8988T (cell line): ENCODE data around the gene TIE1.
"Not testable (repeated sequence)": the region's sequence is repeated elsewhere in the genome, so short reads cannot be mapped to it uniquely, and the experiment has no call there.

Experiments used
- DNase-seq: peaks from one replicate; pipeline ENCODE4 v3.0.0; 2011

TIE1 gene

DNA sequence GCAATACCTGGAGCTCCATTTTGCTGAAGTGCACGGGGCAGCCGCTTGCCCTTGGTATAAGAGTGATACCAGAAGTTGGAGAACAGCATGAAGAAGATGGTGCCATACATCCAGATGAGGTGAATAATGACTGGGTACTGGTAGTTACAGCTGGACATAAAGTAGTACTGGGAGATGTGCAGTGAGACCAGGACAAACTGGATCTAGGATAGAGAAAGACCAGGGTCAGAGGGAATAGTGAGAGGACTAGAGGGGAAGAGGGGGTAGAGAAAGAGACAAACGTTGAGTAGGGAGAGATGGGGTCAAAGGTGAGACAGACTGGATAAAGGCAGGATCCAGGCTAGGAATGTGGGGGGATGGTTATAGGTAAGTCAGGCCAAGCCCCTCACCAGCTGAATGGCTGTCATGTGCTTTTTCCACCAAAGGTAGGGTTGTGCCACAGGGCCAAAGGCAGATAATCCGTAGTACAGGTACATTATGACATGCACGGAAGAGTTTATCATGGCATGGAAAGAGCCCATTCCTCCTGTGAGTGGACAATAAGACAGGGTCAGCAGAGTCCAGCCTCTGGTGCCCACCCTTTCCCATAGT is 63.2 kb downstream of the TIE1 start:
- no peak for DNase-seq

DNA sequence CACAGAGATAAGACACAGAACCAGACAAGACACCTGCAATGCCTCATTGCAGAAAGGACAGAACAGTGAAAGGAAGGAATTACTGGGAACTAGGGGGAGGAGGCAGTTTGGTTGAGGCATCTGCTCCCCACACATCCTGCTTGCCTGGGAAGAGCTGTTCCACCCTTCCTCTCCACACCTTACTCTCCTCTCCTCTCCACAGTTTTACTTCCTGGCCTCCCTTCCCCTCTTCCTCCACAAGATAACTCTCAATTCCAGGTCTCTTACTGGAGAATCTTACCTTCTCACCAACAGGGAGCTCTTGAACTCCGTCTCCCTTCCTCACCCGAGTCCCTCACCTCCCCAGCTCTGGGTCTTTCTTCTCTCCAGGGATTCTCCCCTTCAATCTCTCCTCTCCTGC is 64.9 kb downstream of the TIE1 start:
- no peak for DNase-seq

GRCh38 chr1:43366179-43366578 is 65.4 kb downstream of the TIE1 start:
- DNase-seq: no peak

DNA sequence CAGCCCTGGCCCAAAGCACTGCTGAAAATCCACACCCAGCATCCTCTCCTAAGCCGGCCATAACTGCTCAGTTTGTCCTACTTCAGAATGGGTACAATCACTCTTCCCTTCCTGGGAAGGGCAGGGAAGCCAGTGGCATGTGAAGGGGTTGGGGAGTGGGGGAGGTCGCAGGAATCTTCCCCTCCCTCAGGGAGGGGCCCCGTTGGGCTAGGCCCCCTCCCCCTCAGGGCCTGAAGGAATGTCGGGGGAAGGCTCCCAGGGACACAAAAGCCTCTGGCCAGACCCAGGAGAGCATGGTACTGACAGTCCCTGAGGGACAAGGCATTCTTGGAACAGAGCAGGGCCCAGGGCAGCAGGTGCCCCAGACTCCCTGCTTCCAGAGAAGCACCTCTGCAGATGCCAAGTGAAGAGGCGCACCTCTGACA is 65.8 kb downstream of the TIE1 start:
- DNase-seq: no peak

- peak; percentile 49 for DNase-seq
Measured at GRCh38 chr1:43367026-43367903, 66.5 kb downstream of the TIE1 start.

DNA sequence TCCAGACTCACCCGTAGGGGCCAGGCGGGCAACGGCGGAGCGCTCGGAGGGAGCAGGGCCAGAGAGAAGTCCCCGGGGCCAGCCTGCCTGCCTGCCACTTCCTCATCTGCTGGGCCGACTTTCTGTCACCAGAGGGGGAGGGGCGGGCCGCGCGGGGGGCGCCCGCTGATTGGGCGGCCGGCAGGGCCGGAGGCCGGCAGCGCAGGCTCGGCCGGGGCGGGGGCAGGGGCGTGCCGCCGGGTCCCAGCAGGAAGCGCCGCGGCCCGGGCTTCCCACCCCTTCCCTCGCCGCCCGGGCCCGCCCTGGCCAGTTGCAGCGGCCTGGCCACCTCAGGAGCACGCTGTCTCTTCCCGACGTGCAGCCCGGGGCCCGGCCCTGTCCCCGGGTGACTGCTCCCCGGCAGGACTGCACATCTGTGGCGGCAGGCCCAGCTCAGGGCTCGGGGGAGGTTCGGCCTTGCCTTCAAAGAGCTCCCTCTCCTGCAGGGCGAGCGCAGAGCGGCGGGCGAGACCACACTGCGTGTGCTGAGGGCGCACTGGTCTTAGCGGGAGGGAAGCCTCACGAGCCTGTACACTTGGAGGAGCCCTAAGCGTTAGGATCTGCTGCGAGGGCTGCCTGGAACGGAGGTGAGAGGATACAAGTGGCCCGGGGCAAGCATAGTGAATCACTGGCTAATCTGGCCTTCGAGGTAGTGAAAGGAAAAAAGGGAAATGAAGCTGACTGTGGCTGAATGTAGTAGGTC is 67.3 kb downstream of the TIE1 start, which contains the start of gene ELOVL1:
Gene ELOVL1 (minus strand): TSS at position 108 of the 742 bp plus-strand sequence. CDS start 2,402 bp downstream, outside the sequence.
- DNase-seq: peak; percentile 81

DNA sequence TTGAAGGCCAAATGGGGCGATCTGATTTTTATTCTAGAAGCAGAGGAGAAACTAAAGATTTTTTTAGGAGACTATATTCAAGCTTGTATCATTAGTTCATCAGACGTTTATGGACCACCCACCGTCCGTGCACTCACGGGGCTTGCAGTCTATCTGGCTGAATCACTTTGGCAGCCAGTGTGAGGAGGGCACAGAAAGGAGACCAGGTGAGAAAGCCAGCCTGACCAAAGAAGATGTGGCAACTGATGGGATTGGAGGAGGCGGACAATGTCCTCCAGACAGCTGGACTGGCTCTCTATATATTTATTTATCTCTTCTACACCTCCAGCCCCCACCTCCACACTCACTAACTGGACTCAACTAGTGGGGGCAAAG is 67.9 kb downstream of the TIE1 start:
- DNase-seq: no peak

DNA sequence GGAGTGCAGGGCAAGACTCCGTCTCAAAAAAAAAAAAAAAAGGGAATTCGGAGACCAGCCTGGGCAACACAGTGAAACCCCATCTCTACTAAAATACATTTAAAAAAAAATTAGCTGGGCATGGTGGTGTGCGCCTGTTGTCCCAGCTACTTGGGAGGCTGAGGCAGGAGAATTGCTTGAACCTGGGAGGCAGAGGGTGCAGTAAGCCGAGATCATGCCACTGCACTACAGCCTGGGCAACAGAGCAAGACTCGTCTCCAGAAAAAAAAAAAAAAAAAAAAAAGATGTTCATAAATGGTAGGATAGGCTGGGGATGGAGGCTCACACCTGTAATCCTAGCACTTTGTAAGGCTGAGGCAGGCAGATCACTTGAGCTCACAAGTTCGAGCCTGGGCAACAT is 69.0 kb downstream of the TIE1 start:
- DNase-seq: not testable (repeated sequence)

DNA sequence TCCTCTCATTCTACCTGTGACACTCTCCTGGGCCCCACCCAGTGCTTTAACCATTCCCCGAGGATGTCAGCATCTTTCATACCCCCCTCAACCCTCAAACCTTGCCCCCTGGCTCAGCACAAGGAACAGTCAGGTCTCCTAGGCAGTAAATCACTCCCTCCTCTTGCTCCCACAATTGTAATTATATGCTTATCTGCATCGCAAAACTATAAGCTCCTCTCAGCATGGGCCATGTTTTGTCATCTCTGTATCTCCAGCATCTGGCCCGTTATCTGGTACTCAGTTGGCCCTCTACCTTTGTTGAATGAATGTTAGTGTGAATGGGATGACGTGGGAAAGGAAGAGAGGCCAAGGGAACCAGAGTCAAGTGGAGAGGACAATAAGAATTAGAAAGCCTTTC is 69.8 kb downstream of the TIE1 start:
- DNase-seq: no peak

GRCh38 chr1:43372172-43372571 is 71.4 kb downstream of the TIE1 start:
- no peak for DNase-seq
